GM18502 (cell line): ENCODE data around the gene COMTD1.

Source experiments
- ATAC-seq: cut with Tn5 transposase; IDR thresholded peaks from one replicate; pipeline ENCODE4 v1.9.1; 2021; ENCODE audit warnings: mild to moderate bottlenecking; ENCODE audit not compliant: unreplicated experiment, poor library complexity

The COMTD1 gene

DNA sequence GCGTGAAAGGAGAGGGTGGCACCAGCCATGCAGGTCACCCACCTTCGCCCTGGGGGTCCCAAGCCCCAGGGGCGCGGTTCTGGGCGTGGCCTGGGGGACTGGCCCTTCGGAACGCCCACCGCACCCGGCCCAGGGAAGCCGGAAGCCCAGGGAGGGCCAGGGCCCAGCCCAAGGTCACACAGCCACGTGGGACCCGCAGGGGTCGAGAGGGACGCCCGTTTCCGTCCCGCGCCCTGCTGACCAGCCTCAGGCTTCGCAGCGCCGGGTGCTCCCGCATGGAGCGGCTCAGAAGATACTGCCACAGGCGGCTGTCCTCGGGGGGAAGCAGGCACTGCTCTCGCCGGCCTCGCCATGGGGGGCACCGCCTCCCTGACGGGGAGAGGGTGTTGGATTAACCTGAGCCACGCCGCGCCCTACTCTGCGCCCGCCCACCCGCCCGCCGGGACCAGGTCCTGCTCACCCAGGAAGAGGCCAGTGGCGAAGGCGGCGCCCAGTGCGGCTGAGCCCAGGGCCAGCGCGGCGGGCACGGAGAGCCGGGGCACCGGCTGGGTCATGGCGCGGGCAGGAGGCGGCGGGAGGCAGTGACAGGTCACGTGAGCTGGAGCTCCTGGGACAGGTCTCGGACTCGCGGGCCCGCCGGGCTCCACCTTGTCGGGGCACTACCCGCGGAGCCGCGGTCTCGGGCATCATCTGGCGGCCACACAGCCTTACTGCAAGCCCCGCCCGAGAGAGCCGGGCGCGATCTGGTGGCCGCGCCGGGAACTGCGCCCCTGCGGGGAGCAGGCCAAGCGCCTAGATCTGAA, at the start of gene COMTD1:
Gene COMTD1, minus strand, starts transcription at position 583 of the 803 bp plus-strand sequence. Its CDS starts 29 bp downstream, at position 554.
- peak; percentile 77 for ATAC-seq

GRCh38 chr10:75283671-75284470, 48.1 kb upstream of the COMTD1 start:
- ATAC-seq, result no peak

DNA sequence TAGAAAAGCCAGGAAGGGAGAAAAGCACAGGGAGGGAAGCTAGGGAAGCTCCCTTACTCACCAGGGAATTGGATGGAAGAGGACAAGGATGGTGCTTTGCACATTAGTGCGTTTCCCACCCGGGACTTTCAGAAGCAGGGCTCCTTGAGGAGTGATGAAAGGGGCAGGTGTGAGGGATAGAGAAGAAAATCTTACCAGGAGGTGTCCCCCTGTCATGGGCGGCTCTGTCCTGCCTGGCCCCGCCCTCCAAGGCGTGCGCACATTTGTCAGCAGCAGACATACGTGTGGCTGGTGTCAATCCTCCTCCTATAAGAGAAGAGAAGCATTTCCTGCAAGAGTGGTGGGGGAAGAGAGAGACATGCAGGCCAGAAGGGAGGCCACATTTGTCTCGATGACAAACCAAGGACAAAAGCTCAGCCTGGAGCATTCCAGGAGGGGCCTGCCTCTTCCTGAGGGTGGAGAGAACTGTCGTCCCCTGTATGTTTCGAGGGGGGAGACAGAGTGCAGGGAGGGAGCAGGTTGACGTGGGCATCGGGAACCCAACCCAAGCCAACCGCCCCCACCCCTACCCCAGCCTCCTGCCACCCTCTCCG, 47.4 kb upstream of the COMTD1 start:
- no peak for ATAC-seq

DNA sequence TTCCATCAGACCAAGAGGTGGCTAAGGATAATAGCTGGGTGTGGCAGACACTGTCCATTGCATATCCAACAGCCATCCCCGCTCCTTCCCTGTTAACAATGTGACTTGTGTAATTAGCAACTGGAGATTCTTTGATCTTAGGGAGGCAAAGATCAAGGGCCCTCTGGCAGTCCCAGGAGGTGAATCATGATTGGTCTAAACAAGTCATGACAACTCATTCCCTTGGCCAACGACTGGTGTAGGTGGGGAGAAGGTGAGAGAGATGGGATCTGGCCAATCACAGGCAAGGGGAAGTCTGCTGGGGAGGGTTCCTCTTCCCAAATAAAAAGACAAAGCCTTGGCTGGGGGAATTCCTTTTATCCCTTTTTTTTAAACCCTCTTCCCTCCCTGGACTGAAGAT, 46.2 kb upstream of the COMTD1 start:
- no peak for ATAC-seq

- no peak for ATAC-seq
Measured at GRCh38 chr10:75280236-75280635, 44.5 kb upstream of the COMTD1 start.

- ATAC-seq, result no peak
Measured at GRCh38 chr10:75276069-75276872, 40.5 kb upstream of the COMTD1 start.

- ATAC-seq, result no peak
Measured at GRCh38 chr10:75272896-75273295, 37.1 kb upstream of the COMTD1 start.

DNA sequence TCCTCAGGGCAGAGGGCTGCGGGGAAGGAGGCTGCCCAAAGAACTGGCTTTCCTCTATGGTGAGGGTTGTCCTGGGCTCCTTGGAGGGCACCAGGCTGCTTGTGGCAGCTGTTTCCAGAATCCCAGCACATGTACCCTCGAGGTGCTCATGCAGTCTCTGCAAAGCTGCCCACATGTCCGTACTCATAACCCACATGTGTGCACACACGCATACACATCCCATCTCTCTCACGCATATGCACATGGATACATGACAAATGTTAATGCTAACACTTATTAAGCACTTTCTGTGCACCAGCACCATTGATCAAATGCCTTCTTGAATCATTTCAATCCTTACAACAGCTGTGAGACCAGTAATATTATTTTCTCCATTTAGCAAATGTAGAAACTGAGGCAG, 36.3 kb upstream of the COMTD1 start:
- ATAC-seq, result no peak

DNA sequence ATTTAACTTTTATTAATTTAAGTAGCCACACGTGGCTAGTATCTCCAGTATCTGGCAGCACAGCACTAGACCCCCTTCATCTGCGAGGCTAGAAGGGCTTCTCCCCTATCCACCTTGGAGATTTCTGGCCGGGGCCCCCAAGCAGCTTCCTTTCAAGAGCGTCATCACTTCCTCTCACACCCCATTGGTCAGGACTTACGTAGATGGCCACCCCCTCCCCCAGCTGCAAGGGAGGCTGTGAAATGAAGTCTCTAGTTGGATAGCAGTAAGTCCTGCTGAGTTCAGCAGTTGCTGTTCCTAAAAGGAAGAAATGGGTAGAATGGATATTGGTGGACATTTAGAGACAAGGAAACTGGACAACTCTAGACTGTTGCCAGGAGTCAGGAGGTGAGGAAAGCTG, 33.8 kb upstream of the COMTD1 start:
- ATAC-seq, result no peak

DNA sequence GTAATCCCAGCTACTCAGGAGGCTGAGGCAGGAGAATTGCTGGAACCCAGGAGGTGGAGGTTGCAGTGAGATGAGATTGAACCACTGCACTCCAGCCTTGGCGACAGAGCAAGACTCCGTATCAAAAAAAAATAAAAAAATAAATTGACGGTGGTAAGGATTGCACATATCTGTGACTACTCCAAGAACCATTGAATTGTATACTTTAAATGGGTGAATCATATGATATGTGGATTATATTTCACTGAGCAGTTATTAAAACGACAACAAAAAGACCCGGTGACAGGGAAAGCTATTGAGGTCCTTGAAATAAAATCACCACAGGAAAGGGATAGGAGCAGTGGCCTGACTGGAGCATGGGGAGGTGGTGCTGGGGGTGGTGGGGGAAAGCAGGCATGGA, 31.2 kb upstream of the COMTD1 start:
- no peak for ATAC-seq

GRCh38 chr10:75265856-75266255, 30.1 kb upstream of the COMTD1 start:
- ATAC-seq, result no peak

GRCh38 chr10:75263806-75264205, 28.0 kb upstream of the COMTD1 start:
- no peak for ATAC-seq

- ATAC-seq, result no peak
Measured at GRCh38 chr10:75261813-75262705, 26.3 kb upstream of the COMTD1 start.

GRCh38 chr10:75260990-75261389, 25.2 kb upstream of the COMTD1 start:
- ATAC-seq, result no peak

GRCh38 chr10:75254739-75255138, 19.0 kb upstream of the COMTD1 start:
- ATAC-seq, result no peak

DNA sequence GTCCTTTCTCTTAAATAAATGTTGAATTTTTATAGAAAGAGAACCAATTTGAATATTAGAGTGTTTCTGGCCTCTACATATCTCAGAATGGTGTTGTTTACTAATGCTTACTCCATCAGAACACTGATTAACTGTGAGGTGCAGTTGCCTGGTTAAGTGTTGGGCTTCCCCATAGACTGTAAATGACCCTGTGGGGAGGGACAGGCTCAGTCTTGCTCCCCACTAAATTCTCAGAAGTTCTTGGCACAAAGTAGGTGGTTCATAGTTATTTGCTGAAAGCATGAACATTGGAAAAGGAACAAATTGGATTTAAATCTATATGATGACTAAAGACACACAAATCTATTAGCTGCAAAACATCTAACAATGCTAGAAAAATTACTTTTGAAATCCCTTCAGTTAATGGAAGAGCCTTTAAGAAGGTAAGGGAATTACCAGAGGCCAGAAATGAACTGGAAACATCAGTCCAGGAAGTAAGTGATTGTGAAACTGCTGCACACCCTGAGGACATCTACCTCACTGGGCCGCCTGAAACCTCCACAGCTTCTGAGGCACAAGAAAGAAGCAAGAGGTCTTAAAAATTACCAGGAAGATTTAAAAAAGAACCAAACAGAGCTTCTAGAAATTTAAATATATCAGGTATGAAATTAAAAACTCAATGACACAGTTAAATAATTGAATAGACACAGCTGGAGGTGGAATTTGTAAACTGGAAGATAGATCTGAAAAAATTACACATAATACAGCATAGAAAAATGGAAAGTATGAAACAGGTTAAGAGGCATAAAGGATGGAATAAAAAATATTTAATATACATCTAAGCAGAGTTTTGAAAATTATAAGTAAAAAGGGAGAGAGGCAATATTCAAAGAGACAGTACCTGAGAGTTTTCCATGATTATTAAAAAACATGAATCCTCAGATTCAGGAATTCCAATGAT, 17.8 kb upstream of the COMTD1 start:
- ATAC-seq, result no peak

DNA sequence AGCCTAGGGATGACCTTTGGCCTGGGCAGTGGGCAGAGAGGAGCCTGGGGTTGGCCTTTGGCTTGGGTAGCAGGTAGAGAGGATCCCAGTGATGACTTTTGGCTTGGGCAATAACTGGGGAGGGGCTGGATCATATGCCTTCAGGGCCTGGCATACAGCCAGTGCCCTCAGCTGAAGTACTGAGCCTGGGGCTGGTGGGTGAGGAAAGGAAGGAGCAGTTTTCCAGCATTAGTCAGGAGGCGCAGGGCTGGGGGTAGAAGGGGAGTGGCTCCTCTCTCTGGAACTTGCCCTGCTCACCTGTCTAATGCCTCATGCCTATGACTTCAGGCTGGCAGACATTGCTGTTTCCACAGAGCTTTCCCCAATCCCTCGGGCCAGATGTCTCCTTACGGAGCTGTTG, 15.2 kb upstream of the COMTD1 start:
- no peak for ATAC-seq

GRCh38 chr10:75247797-75248196, 12.0 kb upstream of the COMTD1 start:
- ATAC-seq, result no peak
